ENCODE data around the gene HSPA1A.

The HSPA1A gene

GRCh38 chr6:31826793-31827285, 11.5 kb downstream of the HSPA1A start:
- no CpG with 5 or more reads among the region's 13 CpGs for WGBS (ENCODE audit: insufficient coverage, insufficient read length)
- Histone ChIP-seq H3K27ac (ENCODE audit: low read length) (peak overlapping the region; percentile 66), H3K36me3 (ENCODE audit: control insufficient read depth, insufficient read depth, low read length) (no peaks in the 10 kb centered on the region; the same call in 1 of the 2 replicates), H3K27me3 (ENCODE audit: control insufficient read depth, insufficient read depth, low read length) (no peaks in the 10 kb centered on the region), H3K4me1 (ENCODE audit: control insufficient read depth, insufficient read depth, low read length) (no peaks in the 10 kb centered on the region; the same call in none of the 2 replicates), H3K9me3 (ENCODE audit: control insufficient read depth, insufficient read depth, low read length) (no peaks in the 10 kb centered on the region), H3K4me3 (ENCODE audit: low read length) (peak overlapping the region; percentile 33; the same call in 1 of the 2 replicates)
- no peak for DNase-seq (ENCODE audit: low read depth, low spot score)

- Histone ChIP-seq H3K4me3 (ENCODE audit: low read length) (peak within 1 kb of the TSS; percentile 71), H3K4me1 (ENCODE audit: control insufficient read depth, insufficient read depth, low read length) (no peaks in the 10 kb centered on the region; the same call in none of the 2 replicates), H3K9me3 (ENCODE audit: control insufficient read depth, insufficient read depth, low read length) (no peaks in the 10 kb centered on the region), H3K27ac (ENCODE audit: low read length) (peak within 1 kb of the TSS; percentile 66), H3K27me3 (ENCODE audit: control insufficient read depth, insufficient read depth, low read length) (no peaks in the 10 kb centered on the region), H3K36me3 (ENCODE audit: control insufficient read depth, insufficient read depth, low read length) (no peaks in the 10 kb centered on the region; the same call in 1 of the 2 replicates)
- no CpG with 5 or more reads among the region's 56 CpGs for WGBS (ENCODE audit: insufficient coverage, insufficient read length)
- peak; percentile 100 for DNase-seq (ENCODE audit: low read depth, low spot score)
Measured at GRCh38 chr6:31827286-31828079, 12.1 kb downstream of the HSPA1A start, which contains the start of gene HSPA1B. Gene HSPA1B, plus strand, starts transcription at chr6:31827738. Its CDS starts 213 bp downstream, at chr6:31827951.

- H3K9me3 ChIP-seq (ENCODE audit: control insufficient read depth, insufficient read depth, low read length), result no peaks in the 10 kb centered on the region
- no peaks in the 10 kb centered on the region for H3K27me3 ChIP-seq (ENCODE audit: control insufficient read depth, insufficient read depth, low read length)
- H3K4me3 ChIP-seq (ENCODE audit: low read length), result peak overlapping the region; percentile 76; the same call in 1 of the 2 replicates
- H3K4me1 ChIP-seq (ENCODE audit: control insufficient read depth, insufficient read depth, low read length), result no peaks in the 10 kb centered on the region; the same call in 1 of the 2 replicates
- WGBS (ENCODE audit: insufficient coverage, insufficient read length), result no CpG with 5 or more reads among the region's 15 CpGs
- DNase-seq (ENCODE audit: low read depth, low spot score), result no peak
- H3K36me3 ChIP-seq (ENCODE audit: control insufficient read depth, insufficient read depth, low read length), result no peaks in the 10 kb centered on the region; the same call in 1 of the 2 replicates
- no peak overlapping the region for H3K27ac ChIP-seq (ENCODE audit: low read length)
Measured at GRCh38 chr6:31829633-31830283, 14.4 kb downstream of the HSPA1A start.

- no CpG with 5 or more reads among the region's 6 CpGs for WGBS (ENCODE audit: insufficient coverage, insufficient read length)
- Histone ChIP-seq H3K27ac (ENCODE audit: low read length) (no peak overlapping the region), H3K27me3 (ENCODE audit: control insufficient read depth, insufficient read depth, low read length) (no peaks in the 10 kb centered on the region), H3K9me3 (ENCODE audit: control insufficient read depth, insufficient read depth, low read length) (no peaks in the 10 kb centered on the region), H3K4me3 (ENCODE audit: low read length) (peak overlapping the region; percentile 59; the same call in 1 of the 2 replicates), H3K4me1 (ENCODE audit: control insufficient read depth, insufficient read depth, low read length) (no peaks in the 10 kb centered on the region; the same call in 1 of the 2 replicates), H3K36me3 (ENCODE audit: control insufficient read depth, insufficient read depth, low read length) (peaks cover 1% of the 10 kb centered on the region; the same call in 1 of the 2 replicates)
- no peak for DNase-seq (ENCODE audit: low read depth, low spot score)
Measured at GRCh38 chr6:31830886-31831335, 15.6 kb downstream of the HSPA1A start.

GRCh38 chr6:31831350-31832215, 16.2 kb downstream of the HSPA1A start:
- WGBS (ENCODE audit: insufficient coverage, insufficient read length), result no CpG with 5 or more reads among the region's 15 CpGs

GRCh38 chr6:31834367-31835250, 19.3 kb downstream of the HSPA1A start:
- H3K27ac ChIP-seq (ENCODE audit: low read length), result no peak overlapping the region
- no peaks in the 10 kb centered on the region for H3K9me3 ChIP-seq (ENCODE audit: control insufficient read depth, insufficient read depth, low read length)
- DNase-seq (ENCODE audit: low read depth, low spot score), result no peak
- no peaks in the 10 kb centered on the region for H3K27me3 ChIP-seq (ENCODE audit: control insufficient read depth, insufficient read depth, low read length)
- WGBS (ENCODE audit: insufficient coverage, insufficient read length), result no CpG with 5 or more reads among the region's 59 CpGs
- peak overlapping the region; percentile 98 for H3K4me3 ChIP-seq (ENCODE audit: low read length)
- H3K4me1 ChIP-seq (ENCODE audit: control insufficient read depth, insufficient read depth, low read length), result no peaks in the 10 kb centered on the region
- peaks cover 24% of the 10 kb centered on the region; the same call in 1 of the 2 replicates for H3K36me3 ChIP-seq (ENCODE audit: control insufficient read depth, insufficient read depth, low read length)

More at GRCh38 chr6:31831350-31832215, 16.2 kb downstream of the HSPA1A start:
- Histone ChIP-seq H3K27ac (ENCODE audit: low read length) (no peak overlapping the region), H3K36me3 (ENCODE audit: control insufficient read depth, insufficient read depth, low read length) (peaks cover 2% of the 10 kb centered on the region; the same call in 1 of the 2 replicates), H3K27me3 (ENCODE audit: control insufficient read depth, insufficient read depth, low read length) (no peaks in the 10 kb centered on the region), H3K4me1 (ENCODE audit: control insufficient read depth, insufficient read depth, low read length) (no peaks in the 10 kb centered on the region), H3K4me3 (ENCODE audit: low read length) (no peak overlapping the region), H3K9me3 (ENCODE audit: control insufficient read depth, insufficient read depth, low read length) (no peaks in the 10 kb centered on the region)
- no peak for DNase-seq (ENCODE audit: low read depth, low spot score)

- Histone ChIP-seq H3K4me1 (ENCODE audit: control insufficient read depth, insufficient read depth, low read length) (no peaks in the 10 kb centered on the region), H3K27me3 (ENCODE audit: control insufficient read depth, insufficient read depth, low read length) (no peaks in the 10 kb centered on the region), H3K4me3 (ENCODE audit: low read length) (peak overlapping the region; percentile 98), H3K9me3 (ENCODE audit: control insufficient read depth, insufficient read depth, low read length) (no peaks in the 10 kb centered on the region), H3K27ac (ENCODE audit: low read length) (no peak overlapping the region), H3K36me3 (ENCODE audit: control insufficient read depth, insufficient read depth, low read length) (peaks cover 29% of the 10 kb centered on the region; the same call in 1 of the 2 replicates)
- WGBS (ENCODE audit: insufficient coverage, insufficient read length), result no CpG with 5 or more reads among the region's 14 CpGs
- no peak for DNase-seq (ENCODE audit: low read depth, low spot score)
Measured at GRCh38 chr6:31836047-31836473, 20.7 kb downstream of the HSPA1A start.

GRCh38 chr6:31836474-31837368, 21.4 kb downstream of the HSPA1A start:
- Histone ChIP-seq H3K36me3 (ENCODE audit: control insufficient read depth, insufficient read depth, low read length) (peaks cover 29% of the 10 kb centered on the region; the same call in 1 of the 2 replicates), H3K27me3 (ENCODE audit: control insufficient read depth, insufficient read depth, low read length) (no peaks in the 10 kb centered on the region), H3K27ac (ENCODE audit: low read length) (no peak overlapping the region), H3K9me3 (ENCODE audit: control insufficient read depth, insufficient read depth, low read length) (no peaks in the 10 kb centered on the region), H3K4me3 (ENCODE audit: low read length) (peak overlapping the region; percentile 98; the same call in 1 of the 2 replicates), H3K4me1 (ENCODE audit: control insufficient read depth, insufficient read depth, low read length) (no peaks in the 10 kb centered on the region)
- no peak for DNase-seq (ENCODE audit: low read depth, low spot score)
- no CpG with 5 or more reads among the region's 12 CpGs for WGBS (ENCODE audit: insufficient coverage, insufficient read length)

All from iPS DF 6.9 (cell line).